ENCODE results near the gene CHRM5.

GRCh38 chr15:33982516-33982915 is 14.2 kb downstream of the CHRM5 start:
- no peak for TF ChIP-seq CTCF (IDR thresholded peaks at IDR 0.05)
- TF ChIP-seq ZFX (IDR thresholded peaks at IDR 0.05; ENCODE audit: borderline replicate concordance), result no peak

Data from 22Rv1 (cell line).